ENCODE results near the gene ZNF577.

- TF ChIP-seq POLR2AphosphoS5 (IDR thresholded peaks at IDR 0.05) (no peak), POLR2A (IDR thresholded peaks at IDR 0.05) (no peak)
- TF ChIP-seq, protein P1, sequence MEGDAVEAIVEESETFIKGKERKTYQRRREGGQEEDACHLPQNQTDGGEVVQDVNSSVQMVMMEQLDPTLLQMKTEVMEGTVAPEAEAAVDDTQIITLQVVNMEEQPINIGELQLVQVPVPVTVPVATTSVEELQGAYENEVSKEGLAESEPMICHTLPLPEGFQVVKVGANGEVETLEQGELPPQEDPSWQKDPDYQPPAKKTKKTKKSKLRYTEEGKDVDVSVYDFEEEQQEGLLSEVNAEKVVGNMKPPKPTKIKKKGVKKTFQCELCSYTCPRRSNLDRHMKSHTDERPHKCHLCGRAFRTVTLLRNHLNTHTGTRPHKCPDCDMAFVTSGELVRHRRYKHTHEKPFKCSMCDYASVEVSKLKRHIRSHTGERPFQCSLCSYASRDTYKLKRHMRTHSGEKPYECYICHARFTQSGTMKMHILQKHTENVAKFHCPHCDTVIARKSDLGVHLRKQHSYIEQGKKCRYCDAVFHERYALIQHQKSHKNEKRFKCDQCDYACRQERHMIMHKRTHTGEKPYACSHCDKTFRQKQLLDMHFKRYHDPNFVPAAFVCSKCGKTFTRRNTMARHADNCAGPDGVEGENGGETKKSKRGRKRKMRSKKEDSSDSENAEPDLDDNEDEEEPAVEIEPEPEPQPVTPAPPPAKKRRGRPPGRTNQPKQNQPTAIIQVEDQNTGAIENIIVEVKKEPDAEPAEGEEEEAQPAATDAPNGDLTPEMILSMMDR (IDR thresholded peaks at IDR 0.05) = no peak
Observed at GRCh38 chr19:51822946-51823345, 64.8 kb downstream of the ZNF577 start.
